Stimulated activated CD8-positive, alpha-beta memory T cell treated with anti-CD3 and anti-CD28 coated beads, Interleukin-12 subunit alpha, Interleukin-12 subunit beta, amount 100 ng/mL, for 1 hour (primary cell): ENCODE data around the gene COL4A1.

Source experiments
- DNase-seq: peaks from one replicate; pipeline ENCODE4 v3.0.0-alpha.2; 2020; ENCODE audit warnings: low read depth

The COL4A1 gene

DNA sequence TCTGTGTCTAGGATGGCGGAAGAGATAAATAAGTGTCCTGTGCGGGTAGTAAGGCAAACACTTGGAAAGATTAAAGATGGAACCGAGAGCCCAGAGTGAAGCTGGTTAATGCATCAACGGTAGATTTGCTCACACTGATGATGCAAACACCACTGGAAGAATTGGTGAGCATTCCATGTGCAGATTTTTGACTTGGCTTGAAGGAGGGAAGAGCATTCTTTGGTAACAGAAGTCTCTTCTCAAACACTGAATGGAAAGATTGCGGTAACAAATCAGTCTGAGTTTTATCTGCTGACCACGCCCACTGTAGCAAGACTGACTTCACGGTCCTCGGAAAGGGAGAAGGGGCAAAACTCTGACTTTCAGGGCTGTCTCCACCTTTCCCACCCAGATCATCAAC lies 112.5 kb downstream of the COL4A1 start:
- DNase-seq = no peak

DNA sequence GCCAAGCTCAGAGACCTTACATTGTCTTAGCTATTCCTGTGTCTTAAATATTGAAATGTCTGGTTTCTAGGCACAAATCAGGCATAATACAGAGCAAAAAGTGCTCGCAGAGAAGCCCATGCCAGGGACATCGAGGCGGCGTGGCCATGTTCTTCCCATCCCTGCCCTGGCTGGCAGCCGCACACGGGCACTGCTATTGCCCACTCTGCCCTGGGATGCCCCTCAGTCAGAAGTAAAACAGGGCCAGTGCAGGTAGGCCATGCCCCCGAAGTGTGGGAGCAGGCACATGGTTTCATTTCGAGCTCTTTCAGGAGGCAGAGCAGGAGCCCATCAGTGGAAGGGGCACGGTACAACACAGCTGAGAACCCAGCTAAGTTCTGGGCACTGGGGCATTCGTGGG lies 113.5 kb downstream of the COL4A1 start:
- DNase-seq = no peak

DNA sequence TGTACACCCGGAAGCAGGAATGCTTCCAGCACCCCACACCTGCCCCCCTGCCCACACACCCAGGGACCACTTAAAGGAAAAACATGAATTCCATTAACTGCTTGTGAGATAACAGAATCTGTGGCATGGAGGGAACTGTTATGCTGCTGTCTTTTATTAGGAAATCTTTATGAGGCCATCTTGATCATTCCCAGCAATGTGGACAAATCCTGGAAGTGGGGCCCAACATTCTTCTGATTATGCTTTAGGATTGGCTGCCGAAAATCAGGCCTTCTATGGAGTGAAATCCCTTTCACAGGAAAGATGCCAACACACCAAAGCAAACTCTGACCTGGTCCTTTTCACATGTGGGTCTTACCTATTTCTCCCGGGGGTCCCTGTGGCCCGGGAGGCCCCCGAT lies 114.5 kb downstream of the COL4A1 start:
- DNase-seq = no peak

DNA sequence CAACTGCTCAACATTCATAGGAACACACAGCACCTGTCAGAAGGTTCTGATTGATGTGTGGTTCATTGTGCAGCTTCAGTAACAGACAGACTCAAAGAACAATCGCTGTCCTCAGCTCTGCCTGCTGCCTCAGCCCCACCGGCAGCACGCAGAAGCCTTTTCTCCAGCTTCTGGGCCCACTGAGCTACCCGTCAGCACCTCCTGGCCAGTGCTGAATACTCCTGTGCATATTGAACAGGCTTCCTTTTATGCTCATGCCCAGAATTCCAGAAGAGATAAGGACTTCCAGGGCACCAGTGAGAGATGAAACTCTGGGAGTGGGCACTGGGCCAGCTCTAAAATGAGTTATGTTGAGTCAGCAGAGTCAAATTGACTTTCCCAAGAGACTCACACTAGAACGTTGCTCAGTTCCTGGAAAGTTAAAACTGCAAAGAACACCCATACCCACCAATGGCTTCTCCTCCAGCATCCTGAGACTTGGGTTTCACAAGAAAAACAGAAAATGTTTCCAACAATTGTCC lies 119.3 kb downstream of the COL4A1 start:
- no peak for DNase-seq

DNA sequence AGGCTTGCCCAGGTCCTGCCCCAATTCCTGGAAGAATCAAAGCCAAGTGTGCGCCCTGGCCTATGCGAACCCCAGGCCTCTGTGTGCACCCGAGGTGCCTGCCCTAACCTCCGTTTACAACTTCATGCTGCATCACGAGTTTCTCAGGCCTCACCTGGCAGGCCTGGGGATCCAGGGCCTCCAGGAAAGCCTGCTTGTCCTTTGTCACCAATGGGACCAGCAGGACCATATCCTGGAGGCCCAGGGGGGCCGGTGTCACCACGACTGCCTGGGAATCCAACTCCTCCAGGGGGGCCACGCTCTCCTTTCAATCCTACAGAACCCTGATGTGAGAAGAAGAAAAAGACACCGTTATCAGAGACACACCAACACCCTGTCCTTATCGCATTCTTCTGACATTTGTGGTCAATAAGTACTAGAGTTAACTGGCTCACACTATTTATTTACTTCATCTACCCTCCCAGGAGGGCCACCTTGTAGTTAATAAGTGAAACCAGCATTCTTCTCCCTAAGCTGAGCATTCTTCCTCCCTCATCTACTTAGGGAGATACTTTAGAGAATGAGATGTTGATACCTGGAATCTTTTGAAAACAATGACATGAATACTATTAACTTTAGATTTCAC lies 120.6 kb downstream of the COL4A1 start:
- DNase-seq = no peak

DNA sequence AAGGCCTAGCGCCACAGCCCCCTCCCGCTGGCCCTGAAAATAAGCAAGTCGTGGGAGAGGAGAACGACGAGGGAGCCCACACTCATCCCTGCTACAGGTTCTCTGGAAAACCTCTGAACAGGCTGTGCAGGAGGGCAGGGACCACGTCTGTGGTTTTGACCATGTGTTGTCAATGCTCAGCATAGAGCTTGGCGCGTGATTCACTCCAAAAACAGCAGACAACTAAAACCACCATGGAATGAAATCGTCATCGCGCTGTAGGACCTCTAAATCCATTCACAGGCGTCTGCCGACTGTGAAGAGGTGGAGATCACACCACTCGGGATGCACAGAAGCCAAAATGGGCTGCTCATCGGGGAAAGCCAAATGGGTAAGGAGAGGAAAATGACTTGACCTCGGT lies 121.3 kb downstream of the COL4A1 start:
- no peak for DNase-seq

DNA sequence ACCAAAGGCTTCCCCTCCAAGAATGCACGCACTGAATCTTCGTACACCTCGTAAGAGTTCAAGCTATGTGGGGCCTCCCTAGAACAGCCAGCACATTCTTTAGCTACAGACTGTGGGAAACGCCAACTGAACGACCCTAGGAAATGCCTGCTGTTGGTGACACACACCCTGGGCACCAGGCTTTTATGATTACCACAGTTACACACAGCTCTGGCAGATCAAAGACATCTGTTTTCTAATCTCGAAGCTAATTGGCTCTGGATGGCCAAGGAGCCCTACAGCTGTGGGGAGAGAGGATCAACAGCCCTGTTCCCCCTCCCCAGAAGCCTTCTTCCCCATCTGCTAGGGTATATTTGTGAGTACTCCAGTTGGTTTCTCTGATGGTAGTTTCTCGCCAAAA lies 123.0 kb downstream of the COL4A1 start:
- no peak for DNase-seq

DNA sequence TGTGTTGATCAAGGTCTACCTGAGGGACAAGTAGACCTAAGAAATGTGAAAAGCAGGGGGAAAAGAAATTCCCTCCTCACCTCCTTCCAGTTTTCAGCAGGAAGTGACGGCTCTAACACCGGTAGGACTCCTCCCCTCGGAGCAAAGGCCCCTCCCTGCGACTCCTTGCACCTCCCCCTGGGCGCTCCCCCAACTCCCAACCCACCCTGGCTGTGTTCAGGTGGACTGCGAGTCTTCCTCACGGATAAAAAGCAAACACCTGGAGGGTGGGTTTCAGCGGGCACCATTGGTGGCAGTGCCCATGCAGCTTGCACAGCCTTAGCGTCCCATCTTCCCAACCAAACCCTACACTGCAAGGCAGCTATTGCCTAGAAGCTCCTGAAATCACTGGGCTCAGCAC lies 124.5 kb downstream of the COL4A1 start:
- no peak for DNase-seq

DNA sequence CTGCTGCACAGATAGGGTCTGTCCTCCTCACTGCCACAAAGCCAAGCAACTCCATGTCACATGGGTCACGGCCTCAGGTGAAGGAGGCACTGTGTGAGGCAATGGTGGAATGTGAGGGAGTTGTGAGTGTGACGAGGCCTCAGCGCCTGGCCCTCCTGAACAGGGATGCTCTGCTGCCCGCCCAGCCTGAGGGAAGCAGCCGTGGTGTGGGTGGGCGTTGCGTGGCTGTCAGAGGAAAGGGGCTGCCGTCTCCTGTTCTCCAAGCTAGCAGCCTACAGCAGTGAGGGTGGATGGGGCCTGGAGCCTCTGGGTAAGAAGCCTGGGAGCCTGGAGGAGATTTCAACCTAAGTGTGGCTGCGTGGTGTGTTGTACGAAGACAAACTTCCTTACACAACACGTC lies 125.0 kb downstream of the COL4A1 start:
- DNase-seq = no peak

DNA sequence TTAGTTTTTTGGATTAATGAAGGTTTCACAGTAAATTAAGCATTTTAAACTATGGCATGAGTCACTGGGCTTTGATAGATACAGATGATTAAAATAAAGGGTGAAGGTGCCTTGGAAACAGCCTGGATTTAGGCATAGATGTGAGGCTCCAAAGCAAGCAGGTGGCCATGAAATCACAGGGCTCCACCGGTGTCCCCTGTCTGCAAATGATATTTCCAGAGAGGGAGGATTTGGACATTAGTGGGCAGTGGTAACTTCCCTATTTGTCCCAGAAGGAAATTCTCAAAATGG lies 127.2 kb downstream of the COL4A1 start:
- DNase-seq = no peak

DNA sequence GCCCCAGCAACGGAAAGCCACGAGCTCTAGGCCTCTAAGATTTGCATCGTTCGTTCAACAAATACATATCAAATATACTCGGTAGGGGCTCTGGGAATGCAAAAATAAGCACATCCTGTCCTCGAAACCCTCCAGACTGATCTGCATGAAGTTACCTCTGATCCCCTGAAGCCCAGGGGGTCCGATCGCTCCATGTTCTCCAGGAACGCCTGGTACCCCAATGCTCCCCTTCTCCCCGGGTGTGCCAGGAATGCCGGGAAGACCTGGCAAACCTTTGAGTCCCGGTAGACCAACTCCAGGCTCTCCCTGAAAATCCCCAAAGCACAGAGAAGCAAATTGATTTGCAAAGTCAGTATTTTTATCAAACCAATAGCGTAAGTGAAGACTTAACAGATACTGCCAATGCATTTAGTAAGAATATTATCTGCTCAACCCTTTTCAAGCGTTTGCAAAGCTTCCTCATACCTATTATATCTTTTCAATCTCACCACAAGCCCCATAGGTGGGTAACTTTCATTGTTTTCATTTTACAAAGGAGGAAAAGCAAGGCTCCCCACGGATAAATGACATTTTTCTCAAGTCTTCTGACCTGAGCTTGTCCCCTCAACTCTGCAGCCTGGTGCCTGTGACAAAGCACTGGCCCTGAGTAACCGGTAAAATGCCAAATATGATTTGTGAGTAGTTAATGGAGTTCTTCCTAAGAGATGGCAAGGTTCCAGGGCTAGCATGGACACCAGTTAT lies 127.7 kb downstream of the COL4A1 start:
- no peak for DNase-seq

DNA sequence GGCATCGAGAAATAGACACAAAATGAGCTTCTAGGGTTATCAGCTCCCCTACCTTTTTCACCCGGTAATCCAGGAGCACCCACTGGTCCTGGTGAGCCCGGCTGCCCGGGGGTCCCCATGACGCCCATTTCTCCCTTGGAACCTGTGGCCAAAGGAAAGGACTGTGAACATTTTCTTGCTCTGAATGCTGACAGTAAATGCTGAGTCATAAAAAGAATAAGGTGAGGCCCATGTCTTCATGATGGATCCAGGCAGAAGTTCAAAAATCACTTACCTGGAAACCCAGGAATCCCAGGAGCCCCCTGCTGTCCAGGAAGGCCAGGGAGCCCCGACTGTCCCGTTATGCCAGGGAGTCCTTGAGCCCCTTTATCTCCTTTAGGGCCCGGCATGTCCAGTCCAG lies 129.2 kb downstream of the COL4A1 start:
- DNase-seq = no peak

DNA sequence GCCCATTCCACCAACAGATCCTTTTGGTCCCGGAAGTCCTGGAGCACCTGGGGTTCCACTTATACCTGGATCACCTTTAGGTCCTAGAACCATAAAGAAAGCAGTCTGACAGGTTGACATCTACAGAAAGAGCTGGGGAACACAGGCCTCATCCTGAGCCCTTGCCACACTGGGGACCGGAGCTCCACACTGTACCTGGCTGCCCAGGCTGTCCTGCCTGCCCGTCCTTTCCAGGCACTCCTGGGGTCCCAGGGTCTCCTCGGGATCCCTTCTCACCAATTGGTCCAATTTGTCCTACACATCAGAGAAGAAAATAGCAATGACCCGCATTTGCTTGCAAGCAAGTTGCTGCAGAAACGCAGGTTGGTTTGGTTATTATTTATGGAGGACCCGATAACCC lies 130.5 kb downstream of the COL4A1 start:
- no peak for DNase-seq

DNA sequence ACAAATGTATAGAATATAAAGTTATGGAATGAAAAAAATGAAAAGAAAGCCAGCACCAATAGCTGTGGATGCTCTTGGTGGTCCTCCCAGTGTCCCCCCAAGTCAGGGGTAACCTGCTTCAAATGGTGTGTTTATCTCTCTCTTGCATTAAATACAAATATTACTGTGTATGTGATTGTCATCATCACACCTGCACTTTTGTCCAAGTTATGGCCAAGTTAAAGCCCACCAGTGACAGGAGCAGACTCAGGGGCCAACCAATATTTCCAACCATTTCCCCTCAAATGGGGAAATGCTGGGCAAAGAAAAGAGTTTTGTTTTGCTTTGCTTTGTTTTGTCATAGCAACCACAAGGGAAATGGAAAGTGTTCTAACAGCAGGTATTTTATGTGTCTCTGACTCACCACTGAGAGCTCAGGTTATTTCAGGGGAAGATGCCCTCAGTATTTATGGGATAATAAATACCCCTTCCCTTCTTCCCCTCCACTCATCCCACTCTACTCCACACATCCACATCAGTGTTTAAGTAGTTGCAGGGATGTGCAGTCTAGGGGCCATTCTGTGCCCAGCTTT lies 133.6 kb downstream of the COL4A1 start:
- no peak for DNase-seq

DNA sequence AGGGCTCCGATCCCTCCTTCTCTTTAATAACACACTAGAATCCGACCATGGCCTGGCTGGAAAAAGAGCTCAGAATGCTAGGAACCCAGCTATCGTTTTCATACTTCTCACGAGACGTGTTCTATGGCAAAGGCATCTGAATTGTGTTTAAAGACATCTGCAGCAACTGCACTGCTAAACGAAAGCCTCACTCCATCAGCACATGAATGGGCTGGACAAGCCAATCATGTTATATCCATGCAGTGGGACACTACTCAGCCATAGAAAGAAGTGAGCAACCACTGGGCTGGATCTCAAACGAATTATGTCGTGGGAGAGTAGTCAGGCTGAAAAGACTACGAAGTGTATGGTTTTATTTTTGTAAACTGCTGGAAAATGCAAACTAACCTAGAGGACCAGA lies 136.1 kb downstream of the COL4A1 start:
- DNase-seq = no peak

DNA sequence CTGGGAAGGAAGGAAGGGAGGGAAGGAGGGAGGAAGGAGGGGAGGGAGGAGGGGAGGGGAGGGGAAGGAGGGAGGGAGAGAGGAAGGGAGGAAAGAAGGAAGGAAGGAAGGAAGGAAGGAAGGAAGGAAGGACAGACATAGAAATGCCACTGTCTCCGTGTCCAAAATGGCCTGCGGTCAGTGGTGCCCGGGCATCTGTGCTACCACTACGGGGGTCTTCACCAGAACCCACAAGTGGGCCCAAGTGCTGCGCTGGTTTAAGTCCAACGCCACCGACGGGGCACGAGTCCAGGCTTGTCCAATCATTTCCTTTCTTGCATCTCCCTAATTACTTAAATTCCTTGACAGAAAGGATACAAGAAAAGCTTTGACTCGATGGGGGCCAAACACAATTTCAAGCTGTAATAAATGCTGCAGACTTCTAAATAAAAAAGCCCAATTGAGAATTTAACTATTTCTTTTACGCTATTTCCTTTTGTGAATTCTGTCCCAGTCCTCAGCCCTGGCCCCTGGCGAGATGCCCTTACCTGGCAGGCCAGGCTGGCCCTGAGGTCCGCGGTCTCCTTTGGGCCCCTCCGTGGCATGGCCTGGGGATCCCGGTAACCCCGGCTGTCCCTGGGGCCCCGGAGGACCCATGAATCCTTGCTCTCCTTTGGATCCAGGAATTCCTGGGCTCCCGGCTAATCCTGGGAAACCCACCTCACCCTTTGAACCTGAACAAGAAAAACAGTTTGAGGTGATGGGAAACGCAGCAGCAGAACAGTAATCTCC lies 136.8 kb downstream of the COL4A1 start:
- DNase-seq = no peak

DNA sequence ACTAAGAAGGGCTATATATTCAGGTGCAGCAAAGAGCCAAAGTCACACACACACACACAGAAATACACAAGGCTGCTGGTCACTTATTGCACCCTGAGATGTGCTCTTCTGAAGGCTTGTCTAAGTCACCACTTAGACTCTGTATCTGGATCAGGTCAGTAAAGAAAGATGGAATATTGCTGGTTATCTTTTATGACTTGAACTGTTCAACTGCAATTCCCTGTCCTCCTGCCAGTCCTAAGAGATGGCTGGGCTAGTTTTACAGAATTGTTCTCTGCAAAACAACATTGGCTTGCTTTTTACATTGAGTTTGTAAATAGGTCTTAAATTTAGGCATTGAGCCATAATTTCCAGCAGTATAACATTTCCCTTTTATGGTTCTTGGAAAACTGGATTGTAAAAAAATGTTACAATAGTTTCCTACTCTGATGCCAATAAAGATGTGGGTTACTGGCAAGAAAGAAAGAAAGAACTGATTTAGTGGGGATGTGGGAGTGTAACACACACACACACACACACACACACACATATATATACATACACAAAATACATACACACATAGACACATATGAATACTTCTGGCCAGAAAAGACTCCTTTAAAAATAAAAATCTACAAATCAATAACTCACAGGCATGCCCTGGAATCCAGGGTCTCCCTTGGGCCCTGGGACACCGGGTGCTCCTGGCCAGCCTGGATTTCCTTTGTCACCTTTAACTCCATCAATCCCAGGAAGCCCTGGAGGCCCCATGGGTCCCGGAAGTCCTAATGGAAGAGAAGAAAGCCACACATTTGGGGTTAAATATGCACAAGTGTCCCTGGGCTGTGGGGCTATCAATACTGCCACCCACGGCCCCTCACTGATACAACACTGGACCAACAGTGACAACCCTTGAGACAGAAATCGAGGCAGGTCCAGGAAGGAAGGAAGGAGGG lies 137.7 kb downstream of the COL4A1 start:
- DNase-seq = no peak

DNA sequence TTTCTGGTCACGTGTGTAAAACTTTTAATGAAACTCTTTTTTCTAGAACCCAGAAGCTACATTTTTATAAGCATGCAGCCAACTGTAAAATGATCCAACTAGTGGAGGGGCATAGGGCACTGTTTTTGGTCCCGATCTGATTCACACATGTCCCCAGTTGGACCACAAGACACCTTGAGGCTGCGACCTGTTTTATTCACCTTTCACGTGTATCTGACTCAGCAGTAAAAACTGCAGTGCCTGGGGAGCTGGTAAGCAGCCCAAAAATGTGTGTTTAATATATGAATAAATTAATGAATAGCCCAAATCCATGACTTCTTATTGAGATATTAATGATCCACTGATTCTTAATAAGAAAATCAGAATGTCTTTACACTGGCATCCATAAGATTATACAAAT lies 140.4 kb downstream of the COL4A1 start:
- no peak for DNase-seq

DNA sequence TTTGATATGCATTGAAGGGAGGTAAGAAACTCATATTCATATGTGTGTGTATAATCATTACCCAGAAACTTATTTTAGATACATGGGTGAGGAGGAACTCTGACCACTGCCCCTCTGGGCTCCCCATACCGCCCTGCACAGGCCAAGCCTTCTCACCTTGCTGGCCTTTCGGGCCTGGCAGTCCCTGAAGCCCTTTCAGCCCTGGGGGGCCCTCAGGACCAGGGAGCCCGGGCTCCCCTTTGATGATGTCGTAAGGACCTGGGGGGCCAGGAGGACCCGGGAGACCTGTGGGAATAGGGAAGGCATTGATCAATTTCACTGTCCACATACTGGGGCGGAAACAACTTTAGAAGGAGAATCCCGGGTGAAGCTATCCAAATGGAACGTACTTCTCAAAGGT lies 142.3 kb downstream of the COL4A1 start:
- no peak for DNase-seq

DNA sequence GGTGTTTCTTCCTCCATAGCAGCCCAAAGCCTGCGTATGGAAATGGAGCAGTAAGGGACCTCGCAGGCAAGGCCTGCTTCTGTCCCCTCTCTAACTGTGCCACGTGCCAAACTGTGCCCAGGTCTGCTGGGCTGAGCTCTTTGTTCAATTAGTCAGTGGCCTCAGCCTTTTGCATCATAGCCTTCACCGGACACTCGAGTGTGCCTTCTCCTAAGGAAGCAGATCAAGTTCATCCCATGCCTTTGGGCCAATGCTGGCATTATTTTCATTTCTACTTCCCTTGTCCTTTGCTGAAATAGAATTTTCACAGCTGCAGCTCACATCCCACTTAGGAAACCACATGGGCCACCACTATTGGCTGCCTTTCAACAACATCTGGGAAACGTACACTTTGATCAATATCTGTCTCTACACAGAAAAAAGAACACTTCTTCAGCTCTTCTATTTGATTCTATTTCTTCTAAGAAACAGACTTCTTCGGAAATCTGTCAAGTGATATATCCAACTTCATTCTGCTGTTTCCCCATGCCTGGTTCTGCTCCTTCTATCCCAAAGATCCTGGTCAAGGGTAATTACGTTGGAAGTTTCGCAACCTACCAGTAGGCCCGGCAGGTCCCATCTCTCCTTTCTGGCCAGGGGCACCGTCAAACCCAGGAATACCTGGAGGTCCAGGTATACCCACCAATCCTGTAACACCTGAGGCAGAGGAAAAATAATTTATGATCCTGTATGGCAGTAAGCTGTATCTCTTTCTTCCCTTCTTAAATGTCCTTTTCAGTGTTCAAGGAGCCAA lies 143.9 kb downstream of the COL4A1 start:
- DNase-seq = no peak

DNA sequence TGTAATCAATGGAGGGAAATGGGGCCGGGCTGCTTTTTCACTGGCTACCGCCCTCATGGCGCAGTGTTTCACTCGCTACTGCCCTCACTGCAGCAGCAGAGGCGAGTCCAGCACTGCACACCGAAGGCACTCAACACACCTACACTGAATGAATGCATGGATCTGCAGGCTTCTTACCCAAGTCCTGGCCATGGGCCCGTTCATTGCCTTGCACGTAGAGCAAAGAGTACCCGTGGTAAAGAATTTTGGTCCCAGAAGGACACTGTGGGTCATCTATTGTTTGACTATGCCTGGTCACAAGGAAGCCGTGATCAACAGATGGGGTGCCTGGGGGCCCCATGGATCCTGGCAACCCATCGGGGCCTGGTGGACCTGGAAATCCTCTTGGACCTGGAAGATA lies 144.9 kb downstream of the COL4A1 start:
- no peak for DNase-seq
